H9 (cell line): ENCODE data around the gene KBTBD3. TPM values are rescaled to one million over a fixed set of nuclear protein-coding genes. Genes with fewer than 3 reads are reported as not detected.

Experiments used
- DNase-seq: peaks from one replicate; pipeline ENCODE4 v3.0.0-alpha.2; 2017
- H2AFZ ChIP-seq: one replicate; pipeline ENCODE4 v1.6.1; 2013; ENCODE audit warnings: mild to moderate bottlenecking, low read length, control low read depth, moderate library complexity
- H2AK5ac ChIP-seq: 2 replicates; pipeline ENCODE4 v1.6.1; 2013; ENCODE audit warnings: low read length, control low read depth, mixed read lengths; ENCODE audit not compliant: insufficient read length
- H2BK120ac ChIP-seq: one replicate; pipeline ENCODE4 v1.6.1; 2013; ENCODE audit warnings: low read depth, mild to moderate bottlenecking, low read length, control low read depth, inconsistent platforms; ENCODE audit not compliant: poor library complexity, severe bottlenecking
- H2BK12ac ChIP-seq: 2 replicates; pipeline ENCODE4 v1.6.1; 2013; ENCODE audit warnings: low read length, control low read depth, mixed read lengths, low read depth; ENCODE audit not compliant: insufficient read length
- H2BK15ac ChIP-seq: 2 replicates; pipeline ENCODE4 v1.6.1; 2013; ENCODE audit warnings: low read depth, low read length, control low read depth
- H2BK20ac ChIP-seq: one replicate; pipeline ENCODE4 v1.6.1; 2013; ENCODE audit warnings: low read depth, mild to moderate bottlenecking, low read length, control low read depth, inconsistent platforms; ENCODE audit not compliant: poor library complexity, severe bottlenecking
- H2BK5ac ChIP-seq: 2 replicates; pipeline ENCODE4 v1.6.1; 2013; ENCODE audit warnings: low read length, control low read depth, mixed read lengths; ENCODE audit not compliant: insufficient read length
- H3K14ac ChIP-seq: 2 replicates; pipeline ENCODE4 v1.6.1; 2013; ENCODE audit warnings: low read length, control low read depth; ENCODE audit not compliant: insufficient read depth
- H3K18ac ChIP-seq: 2 replicates; pipeline ENCODE4 v1.6.1; 2013; ENCODE audit warnings: low read depth, mild to moderate bottlenecking, mixed read lengths, low read length, control low read depth; ENCODE audit not compliant: insufficient read length
- H3K23ac ChIP-seq: 2 replicates; pipeline ENCODE4 v1.6.1; 2013; ENCODE audit warnings: low read length, control low read depth, mixed read lengths, low read depth; ENCODE audit not compliant: insufficient read length
- H3K23me2 ChIP-seq: 2 replicates; pipeline ENCODE4 v1.6.1; 2013; ENCODE audit warnings: low read depth, mild to moderate bottlenecking, mixed read lengths, low read length, control low read depth; ENCODE audit not compliant: insufficient read length, poor library complexity, severe bottlenecking
- H3K27ac ChIP-seq: 2 replicates; pipeline ENCODE4 v1.5.1; 2013; ENCODE audit warnings: low read length, control low read depth, mixed read lengths, low read depth; ENCODE audit not compliant: insufficient read length
- H3K27me3 ChIP-seq: 2 replicates; pipeline ENCODE4 v1.6.1; 2013; ENCODE audit warnings: low read length, control low read depth, inconsistent platforms; ENCODE audit not compliant: insufficient read depth
- H3K4ac ChIP-seq: 2 replicates; pipeline ENCODE4 v1.6.1; 2013; ENCODE audit warnings: low read depth, mild to moderate bottlenecking, control low read depth, inconsistent platforms, low read length, moderate library complexity
- H3K4me1 ChIP-seq: 2 replicates; pipeline ENCODE4 v1.6.1; 2013; ENCODE audit warnings: low read length, control low read depth, inconsistent platforms; ENCODE audit not compliant: insufficient read depth
- H3K4me2 ChIP-seq: 2 replicates; pipeline ENCODE4 v1.6.1; 2013; ENCODE audit warnings: low read length, control low read depth, mixed read lengths; ENCODE audit not compliant: insufficient read length, insufficient read depth
- H3K56ac ChIP-seq: 2 replicates; pipeline ENCODE4 v1.6.1; 2013; ENCODE audit warnings: low read depth, mild to moderate bottlenecking, mixed read lengths, low read length, control low read depth; ENCODE audit not compliant: insufficient read length
- H3K79me1 ChIP-seq: 2 replicates; pipeline ENCODE4 v1.6.1; 2013; ENCODE audit warnings: low read depth, mild to moderate bottlenecking, moderate library complexity, low read length, control low read depth, inconsistent platforms; ENCODE audit not compliant: insufficient read depth, poor library complexity, severe bottlenecking
- H3K79me2 ChIP-seq: 2 replicates; pipeline ENCODE4 v1.6.1; 2013; ENCODE audit warnings: low read length, control low read depth, inconsistent platforms; ENCODE audit not compliant: insufficient read depth
- H3K9ac ChIP-seq: 2 replicates; pipeline ENCODE4 v1.6.1; 2013; ENCODE audit warnings: low read length, control low read depth, mixed read lengths; ENCODE audit not compliant: insufficient read length; ENCODE audit errors: extremely low read depth
- H3K9me3 ChIP-seq: one replicate; pipeline ENCODE4 v1.6.1; 2013; ENCODE audit warnings: low read depth, low read length, inconsistent platforms; ENCODE audit not compliant: control insufficient read depth
- H3T11ph ChIP-seq: one replicate; pipeline ENCODE4 v1.6.1; 2013; ENCODE audit warnings: mild to moderate bottlenecking, low read length, control low read depth, inconsistent platforms
- H4K20me1 ChIP-seq: one replicate; pipeline ENCODE4 v1.6.1; 2013; ENCODE audit not compliant: control insufficient read depth, insufficient read length, insufficient read depth
- H4K5ac ChIP-seq: 2 replicates; pipeline ENCODE4 v1.6.1; 2013; ENCODE audit warnings: low read depth, mild to moderate bottlenecking, mixed read lengths, low read length, control low read depth; ENCODE audit not compliant: insufficient read length
- H4K8ac ChIP-seq: replicated peaks from 2 replicates; pipeline ENCODE4 v1.6.1; 2013; ENCODE audit warnings: low read length, control low read depth, mixed read lengths, low read depth; ENCODE audit not compliant: insufficient read length
- H4K91ac ChIP-seq: 2 replicates; pipeline ENCODE4 v1.6.1; 2013; ENCODE audit warnings: low read depth, mild to moderate bottlenecking, moderate library complexity, mixed read lengths, low read length, control low read depth; ENCODE audit not compliant: insufficient read length
- H3K27ac Mint-ChIP-seq, 3 experiments: 2 replicates in 2 of 3; 3 replicates in 1 of 3; pipeline ENCODE4 v1.8.0; 2020 to 2021; ENCODE audit warnings: mixed read lengths in 3 of 3, mild to moderate bottlenecking in 1 of 3, moderate library complexity in 1 of 3
- H3K27me3 Mint-ChIP-seq: 2 replicates; pipeline ENCODE4 v1.8.0; 2021; ENCODE audit warnings: low read depth, mild to moderate bottlenecking, moderate library complexity, mixed read lengths
- H3K36me3 Mint-ChIP-seq, 3 experiments: 2 replicates in 2 of 3; 3 replicates in 1 of 3; pipeline ENCODE4 v1.8.0; 2020 to 2021; ENCODE audit warnings: low read depth in 3 of 3, mixed read lengths in 3 of 3; ENCODE audit not compliant: insufficient read depth in 1 of 3
- H3K4me1 Mint-ChIP-seq, 2 experiments: 2 replicates each; pipeline ENCODE4 v1.8.0; 2020; ENCODE audit warnings: mixed read lengths in 2 of 2
- H3K4me3 Mint-ChIP-seq, 2 experiments: 2 replicates in 1 of 2; 3 replicates in 1 of 2; pipeline ENCODE4 v1.8.0; 2020 to 2021; ENCODE audit warnings: mild to moderate bottlenecking in 2 of 2, mixed read lengths in 2 of 2, moderate library complexity in 1 of 2
- H3K9me3 Mint-ChIP-seq, 2 experiments: 2 replicates in 1 of 2; 3 replicates in 1 of 2; pipeline ENCODE4 v1.8.0; 2020; ENCODE audit warnings: mild to moderate bottlenecking in 2 of 2, mixed read lengths in 2 of 2, moderate library complexity in 1 of 2
- CTCF ChIP-seq: fragments of 200-600 bp; sonication (generic); conservative IDR thresholded peaks from 3 replicates; pipeline ENCODE4 v1.8.0; 2021; ENCODE audit warnings: antibody characterized with exemption, mild to moderate bottlenecking
- WGBS: extraction: QIAGEN DNeasy Blood & Tissue Kit; methylation state at CpG from one replicate; pipeline ENCODE4 v1.1.7; 2013; ENCODE audit warnings: missing lambda C conversion rate, low lambda C conversion rate, mixed read lengths; ENCODE audit not compliant: insufficient read length; ENCODE audit errors: extremely low coverage; 5-methylcytosine and 5-hydroxymethylcytosine counted together
- total RNA-seq: library from RNA; stranded (reverse); gene quantifications from 2 replicates; pipeline ENCODE4 v1.2.1, GENCODE V29; 2021

KBTBD3 gene
- total RNA-seq, 1 experiment from 2014 or later = 2.4 TPM

- no peak overlapping the region for H4K91ac ChIP-seq
- Mint-ChIP-seq H3K4me3 (no peak overlapping the region), H3K36me3 (no peaks in the 10 kb centered on the region; a peak in 1 of 7 replicates), H3K9me3 (no peaks in the 10 kb centered on the region; a peak in 2 of 5 replicates), H3K27me3 (no peaks in the 10 kb centered on the region), H3K27ac (no peak overlapping the region), H3K4me1 (peaks cover 6 to 7% of the 10 kb centered on the region in 2 experiments)
- no CpG with 5 or more reads among the region's 6 CpGs for WGBS
- H3K56ac ChIP-seq = no peak overlapping the region
- no peaks in the 10 kb centered on the region for H4K20me1 ChIP-seq
- peaks cover 6% of the 10 kb centered on the region; the same call in 1 of the 2 replicates for H3K4me1 ChIP-seq
- no peak overlapping the region for H2AFZ ChIP-seq
- no peak overlapping the region for H3K4ac ChIP-seq
- no peak overlapping the region for H2BK20ac ChIP-seq
- H3K23me2 ChIP-seq = no peaks in the 10 kb centered on the region
- H3K27ac ChIP-seq = no peak overlapping the region
- H3T11ph ChIP-seq = no peak overlapping the region
- no peaks in the 10 kb centered on the region for H3K27me3 ChIP-seq
- no peak overlapping the region for H3K9ac ChIP-seq
- no peak overlapping the region for H2AK5ac ChIP-seq
- H4K5ac ChIP-seq = no peak overlapping the region
- H2BK12ac ChIP-seq = no peak overlapping the region
- H4K8ac ChIP-seq = no peak overlapping the region
- no peak overlapping the region for H2BK15ac ChIP-seq
- H3K23ac ChIP-seq = no peak overlapping the region
- H3K14ac ChIP-seq = no peak overlapping the region
- no peaks in the 10 kb centered on the region for H3K79me1 ChIP-seq
- no peaks in the 10 kb centered on the region for H3K79me2 ChIP-seq
- no peaks in the 10 kb centered on the region for H3K9me3 ChIP-seq
- TF ChIP-seq CTCF = no peak; the same call in 2 of the 3 replicates
- no peak overlapping the region for H2BK120ac ChIP-seq
- no peak for DNase-seq
- H2BK5ac ChIP-seq = no peak overlapping the region
- no peak overlapping the region for H3K18ac ChIP-seq
- no peak overlapping the region for H3K4me2 ChIP-seq
Observed at GRCh38 chr11:106105986-106106385, 28.8 kb upstream of the KBTBD3 start.
